Body of pancreas (tissue), 4 donors: ENCODE data around the gene SULT6B1.

Experiments
- POLR2A ChIP-seq, 3 donors: fragments of 450-650 bp; IDR thresholded peaks; one replicate each; pipeline ENCODE4 v1.6.1; 2016; ENCODE audit warnings: antibody characterized with exemption in 3 of 3, mild to moderate bottlenecking in 2 of 3
- TF ChIP-seq, protein P1 (sequence below), 7 experiments: fragments of 450-650 bp in 4 of 7; fragments of 200-600 bp in 3 of 7; sonication (generic) in 3 of 7; IDR thresholded peaks; one replicate each; pipeline ENCODE4 v1.5.1; 2016 to 2019; ENCODE audit warnings: antibody characterized with exemption in 7 of 7

DNA sequence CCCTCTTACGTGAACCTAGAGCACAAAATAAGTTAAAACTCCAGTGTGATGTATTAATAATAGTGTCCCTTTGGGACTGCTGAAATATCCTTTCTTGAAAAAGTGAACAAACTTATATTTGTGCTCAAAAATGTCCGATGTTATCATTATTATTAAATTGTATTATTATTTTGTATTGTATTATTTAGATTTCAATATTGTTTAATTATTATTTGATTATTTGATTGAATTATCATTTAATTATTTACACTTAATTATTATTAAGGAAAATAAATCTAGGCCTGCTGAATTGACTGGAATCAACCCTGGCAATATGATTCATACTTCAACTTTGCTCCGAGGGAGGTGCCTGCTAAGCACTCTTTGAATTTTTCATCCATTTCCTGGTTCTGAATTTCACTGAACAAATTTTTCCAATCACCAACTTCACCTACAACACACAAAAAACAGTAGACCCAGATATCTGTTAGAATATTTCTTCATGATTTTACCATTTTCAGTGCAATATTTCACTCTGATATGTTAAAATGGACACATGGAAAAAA, 20.8 kb downstream of the SULT6B1 start:
- TF ChIP-seq, protein P1, sequence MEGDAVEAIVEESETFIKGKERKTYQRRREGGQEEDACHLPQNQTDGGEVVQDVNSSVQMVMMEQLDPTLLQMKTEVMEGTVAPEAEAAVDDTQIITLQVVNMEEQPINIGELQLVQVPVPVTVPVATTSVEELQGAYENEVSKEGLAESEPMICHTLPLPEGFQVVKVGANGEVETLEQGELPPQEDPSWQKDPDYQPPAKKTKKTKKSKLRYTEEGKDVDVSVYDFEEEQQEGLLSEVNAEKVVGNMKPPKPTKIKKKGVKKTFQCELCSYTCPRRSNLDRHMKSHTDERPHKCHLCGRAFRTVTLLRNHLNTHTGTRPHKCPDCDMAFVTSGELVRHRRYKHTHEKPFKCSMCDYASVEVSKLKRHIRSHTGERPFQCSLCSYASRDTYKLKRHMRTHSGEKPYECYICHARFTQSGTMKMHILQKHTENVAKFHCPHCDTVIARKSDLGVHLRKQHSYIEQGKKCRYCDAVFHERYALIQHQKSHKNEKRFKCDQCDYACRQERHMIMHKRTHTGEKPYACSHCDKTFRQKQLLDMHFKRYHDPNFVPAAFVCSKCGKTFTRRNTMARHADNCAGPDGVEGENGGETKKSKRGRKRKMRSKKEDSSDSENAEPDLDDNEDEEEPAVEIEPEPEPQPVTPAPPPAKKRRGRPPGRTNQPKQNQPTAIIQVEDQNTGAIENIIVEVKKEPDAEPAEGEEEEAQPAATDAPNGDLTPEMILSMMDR (IDR thresholded peaks at IDR 0.05), result no peak
- TF ChIP-seq POLR2A (IDR thresholded peaks at IDR 0.05), result no peak
